HepG2 (cell line): ENCODE measurements around the gene RCE1. TPM values are rescaled to one million over a fixed set of nuclear protein-coding genes. Genes with fewer than 3 reads are reported as not detected.
A peak's percentile ranks its signal among the peaks of the same experiment; 100 is the strongest.
"Not testable (repeated sequence)": the region's sequence is repeated elsewhere in the genome, so short reads cannot be mapped to it uniquely, and the experiment has no call there.

Source experiments
- ATAC-seq: fragments of 200-7000 bp; cut with Tn5 transposase; 3 replicates; pipeline ENCODE4 v1.9.1; 2020; ENCODE audit warnings: mild to moderate bottlenecking, moderate library complexity
- BruUV-seq: library from RNA; stranded (reverse); fragments of 400-500 nt; replicated peaks from 2 replicates; lab custom pipeline; 2021; lab: Mats Ljungman, UMichigan
- CTCF ChIA-PET: fragments of 300-600 bp; formaldehyde crosslinking; extraction: SDS; loops from one replicate; lab custom pipeline; 2021; ENCODE audit warnings: low total read pairs, inconsistent platforms, low intra/inter-chr PET ratio; lab: Yijun Ruan, JAX
- POLR2A ChIA-PET: fragments of 350-600 bp; sonication (Branson Sonifier 250); formaldehyde crosslinking; loops from one replicate; lab custom pipeline; 2020; ENCODE audit warnings: antibody characterized with exemption, inconsistent platforms; lab: Yijun Ruan, JAX
- DNase-seq: peaks from one replicate; pipeline ENCODE4 v3.0.0-alpha.2; 2015; ENCODE audit warnings: low spot score
- FAIRE-seq: peaks from 3 replicates; lab custom pipeline; 2011; peaks lifted over from hg19 to GRCh38; lab: Jason Lieb, UNC
- H2AFZ ChIP-seq: one replicate; pipeline ENCODE4 v1.6.1; 2011; ENCODE audit warnings: low read length, inconsistent platforms
- H3K27ac ChIP-seq: fragments of 300-600 bp; 3 replicates; pipeline ENCODE4 v1.8.0; 2011; ENCODE audit warnings: mixed run types, mild to moderate bottlenecking, mixed read lengths, low read length, inconsistent platforms; ENCODE audit not compliant: insufficient read depth; ENCODE audit errors: extremely low read length
- H3K27me3 ChIP-seq, 2 experiments: fragments of 200-600 bp in 1 of 2; 2 replicates in 1 of 2; 3 replicates in 1 of 2; pipeline versions ENCODE4 v1.6.0 to v1.8.0; 2011; ENCODE audit warnings: low read length in 2 of 2, mild to moderate bottlenecking in 2 of 2, moderate library complexity in 2 of 2, inconsistent platforms in 1 of 2; ENCODE audit not compliant: insufficient read depth in 2 of 2, control insufficient read depth in 1 of 2
- H3K36me3 ChIP-seq, 2 experiments: fragments of 200-600 bp in 1 of 2; replicated peaks in 1 of 2; 2 replicates in 1 of 2; 3 replicates in 1 of 2; pipeline versions ENCODE4 v1.5.1 to v1.8.0; 2011; ENCODE audit warnings: low read length in 2 of 2, inconsistent platforms in 1 of 2; ENCODE audit not compliant: insufficient read depth in 2 of 2, control insufficient read depth in 1 of 2
- H3K4me1 ChIP-seq: 2 replicates; pipeline ENCODE4 v1.5.1; 2012; ENCODE audit warnings: low read length, inconsistent platforms; ENCODE audit not compliant: insufficient read depth
- H3K4me2 ChIP-seq: 2 replicates; pipeline ENCODE4 v1.6.0; 2011; ENCODE audit warnings: low read depth, low read length, inconsistent platforms
- H3K4me3 ChIP-seq, 3 experiments: fragments of 200-600 bp in 1 of 3; sonication (generic), shearing (Covaris generic) in 1 of 3; replicated peaks in 1 of 3; 2 replicates each; pipeline ENCODE4 v1.5.1; 2011 to 2016; ENCODE audit warnings: low read length in 3 of 3, inconsistent platforms in 2 of 3, low read depth in 2 of 3, mild to moderate bottlenecking in 2 of 3, control low read depth in 1 of 3, mixed read lengths in 1 of 3; ENCODE audit not compliant: insufficient read depth in 1 of 3
- H3K79me2 ChIP-seq: one replicate; pipeline ENCODE4 v1.6.1; 2011; ENCODE audit warnings: low read length, inconsistent platforms; ENCODE audit not compliant: insufficient read depth
- H3K9ac ChIP-seq: 2 replicates; pipeline ENCODE4 v1.6.0; 2011; ENCODE audit warnings: mild to moderate bottlenecking, low read depth, low read length, inconsistent platforms; ENCODE audit not compliant: insufficient read depth
- H3K9me3 ChIP-seq: 2 replicates; pipeline ENCODE4 v1.5.1; 2012; ENCODE audit warnings: mild to moderate bottlenecking, low read length
- H4K20me1 ChIP-seq: 2 replicates; pipeline ENCODE4 v1.6.0; 2011; ENCODE audit warnings: inconsistent platforms, mild to moderate bottlenecking, low read length, moderate library complexity; ENCODE audit not compliant: insufficient read depth
- ELF3 ChIP-seq: IDR thresholded peaks from 2 replicates; pipeline ENCODE4 v1.6.1; 2016; ENCODE audit warnings: missing genetic modification reagents, missing compliant biosample characterization
- PPARG ChIP-seq: conservative IDR thresholded peaks from 2 replicates; pipeline ENCODE4 v1.6.1; 2016; ENCODE audit warnings: missing biosample characterization, missing genetic modification reagents
- TRAFD1 ChIP-seq: sonication (generic); formaldehyde crosslinking; IDR thresholded peaks from 2 replicates; pipeline ENCODE4 v1.5.1; 2020; ENCODE audit warnings: missing genetic modification reagents, mild to moderate bottlenecking, borderline replicate concordance
- ZNF670 ChIP-seq: sonication (generic); formaldehyde crosslinking; IDR thresholded peaks from 2 replicates; pipeline ENCODE4 v1.8.0; 2022; ENCODE audit warnings: mild to moderate bottlenecking, missing genetic modification reagents, borderline replicate concordance
- WGBS: methylation state at CpG from one replicate; pipeline ENCODE4 v1.1.6; 2017; ENCODE audit warnings: low lambda C conversion rate; 5-methylcytosine and 5-hydroxymethylcytosine counted together
- in situ Hi-C: cut with HindIII; loops from 2 replicates; pipeline ENCODE4 v1.10.0; 2017; ENCODE audit warnings: low pct_unique_long_range_greater_than_20kb; ENCODE audit not compliant: extremely low pct_ligation_motif_present
- intact Hi-C: fragments of 100-400 bp; cut with micrococcal nuclease; formaldehyde crosslinking; loops from one replicate; pipeline ENCODE4 v1.10.0; 2022; ENCODE audit not compliant: unreplicated experiment
- polyA plus RNA-seq, 8 experiments: library from polyadenylated mRNA; depleted of rRNA in 3 of 8; stranded (reverse) in 7 of 8; unstranded in 1 of 8; fragments of >200 nt; fragmentation: Illumina TruSeq in 4 of 8; extraction: Trizol in 4 of 8; gene quantifications; 2 replicates each; pipeline versions ENCODE4 v1.2.1 to v1.2.3, GENCODE V29; 2011 to 2016; ENCODE audit warnings: low read depth in 4 of 8, missing spikeins in 1 of 8, mixed read lengths in 1 of 8; ENCODE audit not compliant: insufficient read depth in 1 of 8
- total RNA-seq, 5 experiments: library from RNA; depleted of rRNA; stranded (reverse); fragments of >200 nt; fragmentation: Illumina TruSeq; extraction: Trizol; gene quantifications; 2 replicates each; pipeline ENCODE4 v1.2.3, GENCODE V29; 2016; ENCODE audit warnings: low read depth in 1 of 5
- TF ChIP-seq, protein P1 (sequence below): sonication (generic); formaldehyde crosslinking; IDR thresholded peaks from 2 replicates; pipeline ENCODE4 v1.4.0; 2020; ENCODE audit warnings: missing genetic modification reagents

Gene RCE1
- total and polyA plus RNA-seq, 2 of the 13 experiments (the other 11 are each of a cell fraction or from before 2014, with no cell fraction given) = 22.2 to 22.4 TPM

- TF ChIP-seq, protein P1, sequence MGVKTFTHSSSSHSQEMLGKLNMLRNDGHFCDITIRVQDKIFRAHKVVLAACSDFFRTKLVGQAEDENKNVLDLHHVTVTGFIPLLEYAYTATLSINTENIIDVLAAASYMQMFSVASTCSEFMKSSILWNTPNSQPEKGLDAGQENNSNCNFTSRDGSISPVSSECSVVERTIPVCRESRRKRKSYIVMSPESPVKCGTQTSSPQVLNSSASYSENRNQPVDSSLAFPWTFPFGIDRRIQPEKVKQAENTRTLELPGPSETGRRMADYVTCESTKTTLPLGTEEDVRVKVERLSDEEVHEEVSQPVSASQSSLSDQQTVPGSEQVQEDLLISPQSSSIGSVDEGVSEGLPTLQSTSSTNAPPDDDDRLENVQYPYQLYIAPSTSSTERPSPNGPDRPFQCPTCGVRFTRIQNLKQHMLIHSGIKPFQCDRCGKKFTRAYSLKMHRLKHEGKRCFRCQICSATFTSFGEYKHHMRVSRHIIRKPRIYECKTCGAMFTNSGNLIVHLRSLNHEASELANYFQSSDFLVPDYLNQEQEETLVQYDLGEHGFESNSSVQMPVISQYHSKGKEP = no peak
Measured at GRCh38 chr11:66823700-66824099, 19.5 kb upstream of the RCE1 start (continued).

DNA sequence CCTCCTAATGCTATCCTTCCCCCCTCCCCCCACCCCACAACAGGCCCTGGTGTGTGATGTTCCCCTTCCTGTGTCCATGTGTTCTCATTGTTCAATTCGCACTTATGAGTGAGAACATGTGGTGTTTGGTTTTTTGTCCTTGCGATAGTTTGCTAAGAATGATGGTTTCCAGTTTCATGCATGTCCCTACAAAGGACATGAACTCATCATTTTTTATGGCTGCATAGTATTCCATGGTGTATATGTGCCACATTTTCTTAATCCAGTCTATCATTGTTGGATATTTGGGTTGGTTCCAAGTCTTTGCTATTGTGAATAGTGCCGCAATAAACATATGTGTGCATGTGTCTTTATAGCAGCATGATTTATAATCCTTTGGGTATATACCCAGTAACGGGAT is 18.7 kb upstream of the RCE1 start:
- H3K4me3 ChIP-seq, H3K27ac ChIP-seq, FAIRE-seq, H3K79me2 ChIP-seq, POLR2A ChIA-PET, ATAC-seq, CTCF ChIA-PET, DNase-seq, intact Hi-C loops, H3K4me1 ChIP-seq, in situ Hi-C loops, H4K20me1 ChIP-seq, H3K9me3 ChIP-seq, H3K27me3 ChIP-seq, H3K9ac ChIP-seq, H3K4me2 ChIP-seq, BruUV-seq, H2AFZ ChIP-seq, H3K36me3 ChIP-seq: not testable (repeated sequence)
- 97% methylated on average over 4 of the region's 4 CpGs for WGBS

- Histone ChIP-seq H3K4me1 (peaks cover 8% of the 10 kb centered on the region; the same call in 1 of the 2 replicates), H3K27me3 (no peaks in the 10 kb centered on the region; a peak in 1 of 5 replicates), H3K9me3 (no peaks in the 10 kb centered on the region), H3K4me2 (no peak overlapping the region), H3K36me3 (peaks cover 0 to 10% of the 10 kb centered on the region in 2 experiments; a peak in 1 of 5 replicates), H3K4me3 (no peak overlapping the region), H4K20me1 (no peaks in the 10 kb centered on the region), H3K79me2 (no peaks in the 10 kb centered on the region), H2AFZ (no peak overlapping the region), H3K9ac (no peak overlapping the region), H3K27ac (no peak overlapping the region)
- 73% methylated on average over 4 of the region's 4 CpGs for WGBS
- TF ChIP-seq ZNF670 (CRISPR knock-in tag) (no peak), ELF3 (CRISPR knock-in tag) (0 out of 2 replicates have a peak, but pooled peaks have one; percentile 6), TRAFD1 (CRISPR knock-in tag) (no peak), PPARG (CRISPR knock-in tag) (no peak)
- ChIA-PET POLR2A (interaction anchor here (0.7 to 1.2 kb wide), 3 partner anchors 8 to 9 kb away, joined by 3 to 4 read pairs (median 3); partner anchors contain the start of gene RCE1), CTCF (interaction anchor here (1.2 to 3.3 kb wide), 6 partner anchors 116 to 426 kb away, joined by 3 to 84 read pairs (median 4); partner anchors contain the start of gene C11orf86)
- intact Hi-C loops = loop anchor here (1.0 to 5.0 kb wide), 3 partner anchors 116 to 427 kb away; no protein-coding TSS in a partner anchor
- BruUV-seq = no TSS peak
- in situ Hi-C loops = loop anchor here (5.0 to 25.0 kb wide), 3 partner anchors 142 to 422 kb away; partner anchors contain the start of genes CTSF and NPAS4
- FAIRE-seq (no peak), DNase-seq (no peak), ATAC-seq (no peak)
Measured at GRCh38 chr11:66834539-66834845, 8.7 kb upstream of the RCE1 start.
